ENCODE measurements around the gene CNIH2. TPM values are rescaled to one million over a fixed set of nuclear protein-coding genes. Genes with fewer than 3 reads are reported as not detected.
A peak's percentile ranks its signal among the peaks of the same experiment; 100 is the strongest.

Gene CNIH2
- total RNA-seq, 1 experiment from 2014 or later, result 12.9 TPM

GRCh38 chr11:66228521-66228920 is 49.5 kb upstream of the CNIH2 start:
- peak; percentile 79 for ATAC-seq
- H3K27me3 Mint-ChIP-seq (ENCODE audit: low read depth), result no peaks in the 10 kb centered on the region
- no peak overlapping the region for H3K4me3 Mint-ChIP-seq
- peaks cover 19% of the 10 kb centered on the region for H3K4me1 Mint-ChIP-seq
- peak overlapping the region; percentile 98 for H3K27ac Mint-ChIP-seq
- ChIA-PET POLR2A (no interaction called here), CTCF (no interaction called here)
- peak; percentile 48 for DNase-seq (ENCODE audit: low spot score)
- H3K36me3 Mint-ChIP-seq, result no peaks in the 10 kb centered on the region
- TF ChIP-seq AR (CRISPR knock-in tag; IDR thresholded peaks at IDR 0.05) (no peak), ARID4B (CRISPR knock-in tag; IDR thresholded peaks at IDR 0.05; ENCODE audit: borderline replicate concordance) (no peak), MYBL2 (CRISPR knock-in tag; IDR thresholded peaks at IDR 0.05) (no peak), NR3C1 (CRISPR knock-in tag; conservative IDR thresholded peaks at IDR 0.05; ENCODE audit: low read depth) (no peak), ZNF423 (CRISPR knock-in tag; IDR thresholded peaks at IDR 0.05) (no peak), CDX4 (CRISPR knock-in tag; IDR thresholded peaks at IDR 0.05; ENCODE audit: borderline replicate concordance) (no peak), RELA (CRISPR knock-in tag; IDR thresholded peaks at IDR 0.05; ENCODE audit: borderline replicate concordance) (no peak), ESRRA (CRISPR knock-in tag; IDR thresholded peaks at IDR 0.05; ENCODE audit: borderline replicate concordance) (no peak), ATF1 (CRISPR knock-in tag; IDR thresholded peaks at IDR 0.05) (no peak), ZNF138 (CRISPR knock-in tag; conservative IDR thresholded peaks at IDR 0.05) (no peak), ZNF317 (CRISPR knock-in tag; IDR thresholded peaks at IDR 0.05; ENCODE audit: borderline replicate concordance, low read depth) (no peak), FOXP1 (CRISPR knock-in tag; IDR thresholded peaks at IDR 0.05; ENCODE audit: borderline replicate concordance) (no peak), KAT7 (CRISPR knock-in tag; IDR thresholded peaks at IDR 0.05; ENCODE audit: borderline replicate concordance) (no peak), ZMAT4 (CRISPR knock-in tag; IDR thresholded peaks at IDR 0.05) (no peak), ZSCAN18 (CRISPR knock-in tag; IDR thresholded peaks at IDR 0.05) (no peak), ZNF232 (CRISPR knock-in tag; IDR thresholded peaks at IDR 0.05) (no peak), NFYB (CRISPR knock-in tag; conservative IDR thresholded peaks at IDR 0.05; ENCODE audit: low read depth) (no peak)
- no peaks in the 10 kb centered on the region for H3K9me3 Mint-ChIP-seq

Measured in WTC11 (cell line).